NCI-H748 (cell line): ENCODE data around the gene TBC1D3K.
"Not testable (repeated sequence)": the region's sequence is repeated elsewhere in the genome, so short reads cannot be mapped to it uniquely, and the experiment has no call there.

Experiments used
- DNase-seq: peaks from one replicate; lab custom pipeline; 2025; ENCODE audit not compliant: unreplicated experiment; lab: John Stamatoyannopoulos, UW

The TBC1D3K gene

GRCh38 chr17:37924115-37924514, at the start of gene TBC1D3K:
Gene TBC1D3K (plus strand): TSS chr17:37924415. CDS start chr17:37926000, 1,585 bp downstream.
- DNase-seq = not testable (repeated sequence)

DNA sequence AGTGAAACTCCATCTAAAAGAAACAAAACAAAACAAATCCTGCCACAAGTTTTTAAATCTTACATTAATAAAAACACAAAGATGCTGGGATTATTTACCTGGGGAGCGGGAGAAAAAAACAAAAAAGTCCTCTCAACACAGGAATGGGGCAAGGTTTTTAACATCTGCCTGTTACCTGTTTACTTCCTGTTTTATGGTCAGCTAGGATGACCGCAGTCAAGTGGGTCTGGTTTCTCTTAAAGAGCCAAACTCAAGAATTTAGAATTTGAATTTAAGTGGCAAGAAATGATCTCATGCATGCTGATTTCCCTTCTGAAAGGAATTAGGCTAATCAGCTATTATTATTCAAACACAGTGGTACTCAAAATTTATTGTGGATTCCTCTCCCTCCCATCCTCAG, 39.7 kb upstream of the TBC1D3K start:
- no peak for DNase-seq

- DNase-seq = no peak
These were observed 39.1 kb upstream of the TBC1D3K start for GRCh38 chr17:37885136-37885535.

GRCh38 chr17:37888881-37889280, 35.3 kb upstream of the TBC1D3K start:
- DNase-seq = no peak

- DNase-seq = not testable (repeated sequence)
These were observed 27.3 kb upstream of the TBC1D3K start for GRCh38 chr17:37896961-37897360.
